ENCODE measurements around the gene SLCO2A1.

SLCO2A1 gene

DNA sequence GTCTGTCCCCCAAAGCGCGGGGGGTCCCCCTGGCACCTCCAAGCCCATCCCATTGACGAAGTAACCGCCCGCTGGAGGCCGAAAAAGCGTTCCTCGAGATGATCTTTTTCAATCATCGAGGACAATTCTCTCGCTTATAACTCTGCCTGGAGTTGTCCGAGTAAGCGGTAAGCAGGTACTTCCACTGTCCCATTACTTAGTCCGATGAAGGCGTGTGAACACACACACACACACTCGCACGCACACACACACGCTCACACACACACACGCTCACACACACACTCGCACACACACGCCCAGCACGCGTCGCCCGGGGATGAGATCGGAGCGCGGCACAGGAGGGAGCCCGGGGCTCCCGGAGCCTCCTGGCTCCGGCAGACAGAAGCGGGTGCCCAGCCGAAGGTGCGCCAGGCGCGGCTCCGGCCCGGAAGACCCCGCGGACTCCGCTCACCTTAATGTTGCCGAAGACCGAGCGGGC lies 430 bp downstream of the SLCO2A1 start:
- no peaks in the 10 kb centered on the region for H3K79me2 ChIP-seq (ENCODE audit: low read length)
- peak overlapping the region; percentile 33; the same call in 1 of the 2 replicates for H3K4me3 ChIP-seq (ENCODE audit: low read length)
- H3F3A ChIP-seq (ENCODE audit: insufficient read depth, low read length) = no peaks in the 10 kb centered on the region
- TF ChIP-seq, protein P1, sequence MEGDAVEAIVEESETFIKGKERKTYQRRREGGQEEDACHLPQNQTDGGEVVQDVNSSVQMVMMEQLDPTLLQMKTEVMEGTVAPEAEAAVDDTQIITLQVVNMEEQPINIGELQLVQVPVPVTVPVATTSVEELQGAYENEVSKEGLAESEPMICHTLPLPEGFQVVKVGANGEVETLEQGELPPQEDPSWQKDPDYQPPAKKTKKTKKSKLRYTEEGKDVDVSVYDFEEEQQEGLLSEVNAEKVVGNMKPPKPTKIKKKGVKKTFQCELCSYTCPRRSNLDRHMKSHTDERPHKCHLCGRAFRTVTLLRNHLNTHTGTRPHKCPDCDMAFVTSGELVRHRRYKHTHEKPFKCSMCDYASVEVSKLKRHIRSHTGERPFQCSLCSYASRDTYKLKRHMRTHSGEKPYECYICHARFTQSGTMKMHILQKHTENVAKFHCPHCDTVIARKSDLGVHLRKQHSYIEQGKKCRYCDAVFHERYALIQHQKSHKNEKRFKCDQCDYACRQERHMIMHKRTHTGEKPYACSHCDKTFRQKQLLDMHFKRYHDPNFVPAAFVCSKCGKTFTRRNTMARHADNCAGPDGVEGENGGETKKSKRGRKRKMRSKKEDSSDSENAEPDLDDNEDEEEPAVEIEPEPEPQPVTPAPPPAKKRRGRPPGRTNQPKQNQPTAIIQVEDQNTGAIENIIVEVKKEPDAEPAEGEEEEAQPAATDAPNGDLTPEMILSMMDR (IDR thresholded peaks at IDR 0.05; ENCODE audit: low read length) = no peak
- TF ChIP-seq EZH2phosphoT487 (IDR thresholded peaks at IDR 0.05; ENCODE audit: low read length) (no peak), EZH2 (optimal IDR thresholded peaks at IDR 0.05; ENCODE audit: low read depth, low read length) (no peak)
- 0 out of 2 replicates have a peak, but pooled peaks cover 5% of the 10 kb centered on the region for H3K27me3 ChIP-seq (replicated peaks; ENCODE audit: insufficient read depth, low read length)
- no peak overlapping the region for H2AFZ ChIP-seq (ENCODE audit: low read length)
- H3K9ac ChIP-seq (ENCODE audit: low read length) = no peak overlapping the region
- H3K9me3 ChIP-seq (replicated peaks; ENCODE audit: insufficient read depth, low read length) = no peaks in the 10 kb centered on the region
- H3K4me1 ChIP-seq (ENCODE audit: low read length) = no peaks in the 10 kb centered on the region
- no peaks in the 10 kb centered on the region for H3K9me2 ChIP-seq (replicated peaks; ENCODE audit: insufficient read depth, low read length)
- H3K27ac ChIP-seq (ENCODE audit: low read length) = no peak overlapping the region
- H3K36me3 ChIP-seq (replicated peaks; ENCODE audit: insufficient read depth, low read length) = no peaks in the 10 kb centered on the region
- H4K20me1 ChIP-seq (ENCODE audit: insufficient read depth, low read length) = no peaks in the 10 kb centered on the region
- no peak for DNase-seq
- H3K4me2 ChIP-seq (ENCODE audit: low read depth, low read length) = peak overlapping the region; percentile 32; the same call in 1 of the 2 replicates

DNA sequence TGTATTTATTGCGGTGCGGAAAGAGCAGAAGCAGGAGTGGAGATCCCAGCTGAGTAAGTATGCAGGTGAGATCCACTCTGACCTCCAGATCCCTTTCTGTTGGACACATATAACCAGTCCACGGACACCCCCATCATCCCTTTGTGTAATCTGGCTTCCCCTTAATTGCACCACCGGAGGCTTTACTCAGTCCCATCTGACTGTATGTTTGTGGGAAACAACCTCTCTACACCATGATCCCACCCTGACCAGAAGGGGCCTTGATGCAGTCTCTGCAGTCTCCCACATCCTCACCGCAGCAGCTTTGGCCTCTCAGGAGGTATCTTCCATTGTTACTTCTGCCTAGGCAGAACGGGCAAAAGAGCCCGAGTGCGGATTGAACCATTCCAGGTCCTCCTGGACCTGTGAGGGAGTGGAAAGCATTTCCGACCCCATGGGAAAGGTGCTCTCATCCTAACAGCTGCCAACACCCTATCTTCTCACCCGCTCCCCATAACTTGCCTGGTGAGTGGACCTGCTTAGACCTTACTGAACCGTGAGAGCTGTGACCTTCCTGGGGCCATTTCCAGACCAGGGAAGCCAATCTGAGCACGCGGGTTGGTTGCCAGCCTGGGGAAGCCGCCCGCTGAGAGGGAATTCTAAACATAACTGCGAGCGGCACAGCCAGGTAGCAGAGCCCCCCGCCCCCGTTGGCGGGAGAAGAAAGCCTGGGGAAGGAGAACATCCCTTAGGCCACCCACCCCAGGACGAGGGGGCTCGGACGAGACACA lies 1.1 kb downstream of the SLCO2A1 start:
- Histone ChIP-seq H3K79me2 (ENCODE audit: low read length) (no peaks in the 10 kb centered on the region), H2AFZ (ENCODE audit: low read length) (no peak overlapping the region), H3K36me3 (replicated peaks; ENCODE audit: insufficient read depth, low read length) (no peaks in the 10 kb centered on the region), H3K4me2 (ENCODE audit: low read depth, low read length) (no peak overlapping the region), H3K9me2 (replicated peaks; ENCODE audit: insufficient read depth, low read length) (no peaks in the 10 kb centered on the region), H3K4me1 (ENCODE audit: low read length) (no peaks in the 10 kb centered on the region), H3K9ac (ENCODE audit: low read length) (no peak overlapping the region), H3K4me3 (ENCODE audit: low read length) (no peak overlapping the region), H3K27me3 (replicated peaks; ENCODE audit: insufficient read depth, low read length) (0 out of 2 replicates have a peak, but pooled peaks cover 5% of the 10 kb centered on the region), H3K9me3 (replicated peaks; ENCODE audit: insufficient read depth, low read length) (no peaks in the 10 kb centered on the region), H4K20me1 (ENCODE audit: insufficient read depth, low read length) (no peaks in the 10 kb centered on the region), H3F3A (ENCODE audit: insufficient read depth, low read length) (no peaks in the 10 kb centered on the region), H3K27ac (ENCODE audit: low read length) (no peak overlapping the region)
- TF ChIP-seq EZH2 (optimal IDR thresholded peaks at IDR 0.05; ENCODE audit: low read depth, low read length) = no peak
- TF ChIP-seq, protein P1 (IDR thresholded peaks at IDR 0.05; ENCODE audit: low read length) = no peak
- no peak for TF ChIP-seq EZH2phosphoT487 (IDR thresholded peaks at IDR 0.05; ENCODE audit: low read length)
- DNase-seq = no peak

DNA sequence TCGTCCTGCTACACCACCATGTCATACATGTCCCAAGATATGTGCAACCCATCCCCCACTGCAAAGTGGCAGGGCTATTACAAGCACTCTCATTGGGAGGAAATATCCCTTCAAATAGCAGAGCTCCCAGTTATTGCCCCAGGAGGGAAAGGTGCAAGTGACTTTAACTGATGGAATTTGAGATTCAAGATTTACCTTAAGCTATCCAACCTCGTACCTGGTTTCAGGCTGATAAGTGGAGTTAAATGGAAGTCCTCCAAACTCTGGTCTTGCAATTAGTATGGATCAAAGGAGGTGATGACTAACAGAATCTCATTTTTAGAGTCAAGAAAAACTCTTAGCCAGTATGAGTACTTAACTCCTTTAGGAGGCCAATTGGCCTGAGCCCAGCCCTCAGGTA lies 2.1 kb downstream of the SLCO2A1 start:
- no peak overlapping the region for H3K4me2 ChIP-seq (ENCODE audit: low read depth, low read length)
- H3K4me3 ChIP-seq (ENCODE audit: low read length) = no peak overlapping the region
- H2AFZ ChIP-seq (ENCODE audit: low read length) = no peak overlapping the region
- no peaks in the 10 kb centered on the region for H3K79me2 ChIP-seq (ENCODE audit: low read length)
- TF ChIP-seq EZH2phosphoT487 (IDR thresholded peaks at IDR 0.05; ENCODE audit: low read length) (no peak), EZH2 (optimal IDR thresholded peaks at IDR 0.05; ENCODE audit: low read depth, low read length) (no peak)
- TF ChIP-seq, protein P1 (IDR thresholded peaks at IDR 0.05; ENCODE audit: low read length) = no peak
- no peak overlapping the region for H3K9ac ChIP-seq (ENCODE audit: low read length)
- H3K4me1 ChIP-seq (ENCODE audit: low read length) = no peaks in the 10 kb centered on the region
- no peaks in the 10 kb centered on the region for H3K36me3 ChIP-seq (replicated peaks; ENCODE audit: insufficient read depth, low read length)
- H3K9me3 ChIP-seq (replicated peaks; ENCODE audit: insufficient read depth, low read length) = no peaks in the 10 kb centered on the region
- H3K9me2 ChIP-seq (replicated peaks; ENCODE audit: insufficient read depth, low read length) = no peaks in the 10 kb centered on the region
- no peak for DNase-seq
- no peak overlapping the region for H3K27ac ChIP-seq (ENCODE audit: low read length)
- H3K27me3 ChIP-seq (replicated peaks; ENCODE audit: insufficient read depth, low read length) = 0 out of 2 replicates have a peak, but pooled peaks cover 5% of the 10 kb centered on the region
- no peaks in the 10 kb centered on the region for H3F3A ChIP-seq (ENCODE audit: insufficient read depth, low read length)
- no peaks in the 10 kb centered on the region for H4K20me1 ChIP-seq (ENCODE audit: insufficient read depth, low read length)

Measured in MM.1S (cell line).